Measurements from ENCODE around the gene PRR12.

Gene PRR12

DNA sequence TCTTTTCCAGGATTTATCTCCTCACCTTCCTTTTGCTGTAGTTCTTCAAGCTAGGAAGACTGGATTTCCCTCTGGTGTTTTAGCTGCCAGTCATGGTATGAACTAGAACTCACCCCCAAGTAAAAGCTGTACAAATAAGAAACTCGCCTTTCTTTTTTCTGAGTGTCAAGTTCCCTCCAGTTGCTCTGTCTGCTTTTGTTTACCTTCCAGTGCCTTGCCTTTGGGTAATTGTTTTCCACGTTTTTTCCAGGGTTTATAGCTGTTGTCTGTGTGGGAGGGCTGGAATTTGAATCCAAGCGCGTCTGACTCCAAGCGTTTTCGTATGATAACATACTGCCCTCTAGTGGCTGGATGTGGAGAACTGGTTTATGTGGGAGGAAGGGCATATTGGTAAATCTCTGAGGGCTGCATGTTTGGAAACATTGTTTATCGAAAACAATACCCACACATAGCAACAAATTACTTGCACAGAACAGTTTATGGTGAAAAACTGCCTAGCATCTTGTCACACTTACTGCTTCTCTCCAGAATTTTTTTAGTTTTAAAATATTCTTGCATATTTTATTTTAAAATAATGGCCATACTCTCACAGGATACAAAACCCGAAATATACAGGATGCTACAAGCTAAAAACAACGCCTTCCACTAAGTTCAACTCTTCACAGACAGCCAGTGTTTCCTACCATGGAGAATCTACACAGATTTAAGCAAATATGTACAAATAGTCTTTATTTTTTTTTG lies 44.0 kb upstream of the PRR12 start (continued):
- TF ChIP-seq HOXD13 (CRISPR knock-in tag; IDR thresholded peaks at IDR 0.05; ENCODE audit: borderline replicate concordance) (0 out of 2 replicates have a peak, but pooled peaks have one; percentile 23), SETDB1 (IDR thresholded peaks at IDR 0.05; ENCODE audit: insufficient read length, low read length) (no peak), ZNF660 (tag by site-specific recombination; IDR thresholded peaks at IDR 0.05) (peak; percentile 94), ZNF175 (tag by site-specific recombination; IDR thresholded peaks at IDR 0.05) (no peak), ZNF2 (tag by site-specific recombination; IDR thresholded peaks at IDR 0.05) (no peak), ZNF501 (tag by site-specific recombination; IDR thresholded peaks at IDR 0.05) (no peak), ZNF48 (tag by site-specific recombination; IDR thresholded peaks at IDR 0.05) (no peak), ZSCAN16 (tag by site-specific recombination; IDR thresholded peaks at IDR 0.05) (no peak), KLF16 (tag by site-specific recombination; IDR thresholded peaks at IDR 0.05) (no peak), ZBTB8A (tag by site-specific recombination; IDR thresholded peaks at IDR 0.05) (no peak), ZNF76 (tag by site-specific recombination; IDR thresholded peaks at IDR 0.05; ENCODE audit: borderline replicate concordance, low read depth) (no peak; the same call in 1 of the 2 replicates), ZNF202 (tag by site-specific recombination; IDR thresholded peaks at IDR 0.05; ENCODE audit: borderline replicate concordance) (no peak), ZNF837 (tag by site-specific recombination; IDR thresholded peaks at IDR 0.05) (no peak), ZNF274 (IDR thresholded peaks at IDR 0.05; ENCODE audit: low read length) (no peak), ZNF274 (tag by site-specific recombination; IDR thresholded peaks at IDR 0.05; ENCODE audit: borderline replicate concordance) (no peak), SP7 (tag by site-specific recombination; IDR thresholded peaks at IDR 0.05) (peak; percentile 72), ZNF521 (tag by site-specific recombination; IDR thresholded peaks at IDR 0.05) (no peak), KLF1 (tag by site-specific recombination; IDR thresholded peaks at IDR 0.05) (no peak), ZNF701 (tag by site-specific recombination; IDR thresholded peaks at IDR 0.05) (no peak), ZNF596 (tag by site-specific recombination; IDR thresholded peaks at IDR 0.05) (no peak), ZNF23 (tag by site-specific recombination; IDR thresholded peaks at IDR 0.05; ENCODE audit: borderline replicate concordance) (no peak), ZNF555 (tag by site-specific recombination; conservative IDR thresholded peaks at IDR 0.05) (no peak), ZSCAN30 (tag by site-specific recombination; IDR thresholded peaks at IDR 0.05) (peak; percentile 58; the same call in 1 of the 2 replicates), IKZF3 (tag by site-specific recombination; IDR thresholded peaks at IDR 0.05) (peak; percentile 99), GLIS1 (tag by site-specific recombination; IDR thresholded peaks at IDR 0.05) (peak; percentile 91), ZNF302 (tag by site-specific recombination; IDR thresholded peaks at IDR 0.05; ENCODE audit: low read depth) (no peak), KLF7 (tag by site-specific recombination; IDR thresholded peaks at IDR 0.05; ENCODE audit: borderline replicate concordance) (no peak; the same call in 1 of the 2 replicates), ZNF548 (tag by site-specific recombination; IDR thresholded peaks at IDR 0.05) (no peak), ZNF560 (tag by site-specific recombination; IDR thresholded peaks at IDR 0.05; ENCODE audit: borderline replicate concordance) (no peak), MEIS1 (CRISPR knock-in tag; IDR thresholded peaks at IDR 0.05; ENCODE audit: borderline replicate concordance) (no peak)
- TF ChIP-seq, protein P1, sequence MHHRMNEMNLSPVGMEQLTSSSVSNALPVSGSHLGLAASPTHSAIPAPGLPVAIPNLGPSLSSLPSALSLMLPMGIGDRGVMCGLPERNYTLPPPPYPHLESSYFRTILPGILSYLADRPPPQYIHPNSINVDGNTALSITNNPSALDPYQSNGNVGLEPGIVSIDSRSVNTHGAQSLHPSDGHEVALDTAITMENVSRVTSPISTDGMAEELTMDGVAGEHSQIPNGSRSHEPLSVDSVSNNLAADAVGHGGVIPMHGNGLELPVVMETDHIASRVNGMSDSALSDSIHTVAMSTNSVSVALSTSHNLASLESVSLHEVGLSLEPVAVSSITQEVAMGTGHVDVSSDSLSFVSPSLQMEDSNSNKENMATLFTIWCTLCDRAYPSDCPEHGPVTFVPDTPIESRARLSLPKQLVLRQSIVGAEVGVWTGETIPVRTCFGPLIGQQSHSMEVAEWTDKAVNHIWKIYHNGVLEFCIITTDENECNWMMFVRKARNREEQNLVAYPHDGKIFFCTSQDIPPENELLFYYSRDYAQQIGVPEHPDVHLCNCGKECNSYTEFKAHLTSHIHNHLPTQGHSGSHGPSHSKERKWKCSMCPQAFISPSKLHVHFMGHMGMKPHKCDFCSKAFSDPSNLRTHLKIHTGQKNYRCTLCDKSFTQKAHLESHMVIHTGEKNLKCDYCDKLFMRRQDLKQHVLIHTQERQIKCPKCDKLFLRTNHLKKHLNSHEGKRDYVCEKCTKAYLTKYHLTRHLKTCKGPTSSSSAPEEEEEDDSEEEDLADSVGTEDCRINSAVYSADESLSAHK (tag by site-specific recombination; IDR thresholded peaks at IDR 0.05): peak; percentile 98
- TF ChIP-seq, protein P2, sequence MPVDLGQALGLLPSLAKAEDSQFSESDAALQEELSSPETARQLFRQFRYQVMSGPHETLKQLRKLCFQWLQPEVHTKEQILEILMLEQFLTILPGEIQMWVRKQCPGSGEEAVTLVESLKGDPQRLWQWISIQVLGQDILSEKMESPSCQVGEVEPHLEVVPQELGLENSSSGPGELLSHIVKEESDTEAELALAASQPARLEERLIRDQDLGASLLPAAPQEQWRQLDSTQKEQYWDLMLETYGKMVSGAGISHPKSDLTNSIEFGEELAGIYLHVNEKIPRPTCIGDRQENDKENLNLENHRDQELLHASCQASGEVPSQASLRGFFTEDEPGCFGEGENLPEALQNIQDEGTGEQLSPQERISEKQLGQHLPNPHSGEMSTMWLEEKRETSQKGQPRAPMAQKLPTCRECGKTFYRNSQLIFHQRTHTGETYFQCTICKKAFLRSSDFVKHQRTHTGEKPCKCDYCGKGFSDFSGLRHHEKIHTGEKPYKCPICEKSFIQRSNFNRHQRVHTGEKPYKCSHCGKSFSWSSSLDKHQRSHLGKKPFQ (tag by site-specific recombination; IDR thresholded peaks at IDR 0.05): no peak
- TF ChIP-seq, protein P3, sequence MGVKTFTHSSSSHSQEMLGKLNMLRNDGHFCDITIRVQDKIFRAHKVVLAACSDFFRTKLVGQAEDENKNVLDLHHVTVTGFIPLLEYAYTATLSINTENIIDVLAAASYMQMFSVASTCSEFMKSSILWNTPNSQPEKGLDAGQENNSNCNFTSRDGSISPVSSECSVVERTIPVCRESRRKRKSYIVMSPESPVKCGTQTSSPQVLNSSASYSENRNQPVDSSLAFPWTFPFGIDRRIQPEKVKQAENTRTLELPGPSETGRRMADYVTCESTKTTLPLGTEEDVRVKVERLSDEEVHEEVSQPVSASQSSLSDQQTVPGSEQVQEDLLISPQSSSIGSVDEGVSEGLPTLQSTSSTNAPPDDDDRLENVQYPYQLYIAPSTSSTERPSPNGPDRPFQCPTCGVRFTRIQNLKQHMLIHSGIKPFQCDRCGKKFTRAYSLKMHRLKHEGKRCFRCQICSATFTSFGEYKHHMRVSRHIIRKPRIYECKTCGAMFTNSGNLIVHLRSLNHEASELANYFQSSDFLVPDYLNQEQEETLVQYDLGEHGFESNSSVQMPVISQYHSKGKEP (tag by site-specific recombination; IDR thresholded peaks at IDR 0.05): no peak; the same call in 1 of the 2 replicates
- TF ChIP-seq, protein P4, sequence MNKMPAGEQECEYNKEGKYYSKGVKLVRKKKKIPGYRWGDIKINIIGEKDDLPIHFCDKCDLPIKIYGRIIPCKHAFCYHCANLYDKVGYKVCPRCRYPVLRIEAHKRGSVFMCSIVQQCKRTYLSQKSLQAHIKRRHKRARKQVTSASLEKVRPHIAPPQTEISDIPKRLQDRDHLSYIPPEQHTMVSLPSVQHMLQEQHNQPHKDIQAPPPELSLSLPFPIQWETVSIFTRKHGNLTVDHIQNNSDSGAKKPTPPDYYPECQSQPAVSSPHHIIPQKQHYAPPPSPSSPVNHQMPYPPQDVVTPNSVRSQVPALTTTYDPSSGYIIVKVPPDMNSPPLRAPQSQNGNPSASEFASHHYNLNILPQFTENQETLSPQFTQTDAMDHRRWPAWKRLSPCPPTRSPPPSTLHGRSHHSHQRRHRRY (tag by site-specific recombination; IDR thresholded peaks at IDR 0.05): no peak

Data from HEK293 (cell line).